GM12872 (cell line): ENCODE results near the gene STYK1.

ENCODE experiments used
- CTCF ChIP-seq: IDR thresholded peaks from 3 replicates; pipeline ENCODE4 v1.5.1; 2011; ENCODE audit warnings: low read depth, mild to moderate bottlenecking, low read length, moderate library complexity; ENCODE audit not compliant: insufficient read depth

Gene STYK1

DNA sequence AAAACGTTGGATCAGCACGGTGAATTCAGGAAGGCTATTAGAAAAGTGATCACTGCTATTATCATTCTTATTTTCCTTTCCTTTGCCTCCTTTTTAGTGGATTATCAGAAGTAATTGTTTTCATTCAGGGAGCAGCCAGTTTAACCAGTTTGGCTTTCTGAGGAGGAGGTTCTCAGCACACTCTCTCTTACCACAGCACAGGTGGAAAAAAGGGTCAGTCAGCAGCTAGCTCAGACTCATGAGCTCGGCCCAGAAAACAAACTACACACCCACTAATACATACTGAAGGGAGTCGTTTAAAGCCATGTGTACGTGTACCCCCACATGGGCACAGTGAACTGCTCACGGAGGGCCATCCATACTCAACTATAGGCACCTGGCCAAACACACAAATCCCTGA, 37.2 kb downstream of the STYK1 start:
- TF ChIP-seq CTCF: no peak

DNA sequence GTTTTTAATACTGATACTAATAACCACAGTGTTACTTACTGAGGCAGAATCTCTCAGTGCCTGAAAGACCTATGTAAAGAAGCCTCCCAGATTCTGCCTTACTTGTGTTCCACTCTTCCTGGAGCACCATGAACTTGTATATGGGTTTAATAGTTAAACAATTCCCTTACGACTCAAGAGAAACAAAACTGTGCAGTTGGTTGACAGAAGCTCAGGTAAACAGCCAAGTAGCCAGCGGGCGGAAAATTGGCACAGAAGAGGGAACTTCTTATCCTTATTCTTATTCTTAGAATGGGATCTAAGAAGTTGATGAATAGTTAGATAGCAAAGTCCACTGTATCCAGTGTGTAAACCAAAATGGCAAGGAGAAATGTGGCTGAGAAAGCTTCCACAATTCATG, 37.7 kb downstream of the STYK1 start:
- no peak for TF ChIP-seq CTCF

- TF ChIP-seq CTCF: no peak
These were observed 38.5 kb downstream of the STYK1 start for GRCh38 chr12:10635306-10635705.

DNA sequence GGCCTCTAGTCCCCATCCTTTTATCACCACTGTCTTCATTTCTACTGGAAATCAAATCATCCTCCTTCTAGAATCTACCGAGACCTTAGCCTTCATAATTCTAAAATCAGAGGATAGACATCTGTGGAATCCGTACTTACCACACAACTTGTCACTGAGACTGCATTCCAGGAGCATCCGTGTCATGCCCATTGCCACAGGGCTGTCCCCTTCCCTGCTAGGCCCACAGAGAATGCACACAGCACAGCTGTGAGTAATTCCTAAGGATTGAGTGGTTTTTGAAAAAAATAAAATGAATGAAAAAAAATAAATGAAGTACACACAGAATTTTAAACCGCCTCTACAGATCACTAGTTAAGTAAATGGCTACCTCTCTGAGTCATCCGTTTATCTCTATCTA, 39.4 kb downstream of the STYK1 start:
- TF ChIP-seq CTCF: no peak

- no peak for TF ChIP-seq CTCF
These were observed 40.3 kb downstream of the STYK1 start for GRCh38 chr12:10633541-10633940.

- TF ChIP-seq CTCF: no peak
These were observed 41.6 kb downstream of the STYK1 start for GRCh38 chr12:10632226-10632625.

GRCh38 chr12:10624605-10625004, 49.2 kb downstream of the STYK1 start:
- TF ChIP-seq CTCF: no peak

GRCh38 chr12:10623131-10623530, 50.7 kb downstream of the STYK1 start:
- no peak for TF ChIP-seq CTCF
